H1 (cell line): ENCODE measurements around the gene SND1. TPM values are rescaled to one million over a fixed set of nuclear protein-coding genes. Genes with fewer than 3 reads are reported as not detected.

Source experiments
- CTCF ChIA-PET: fragments of 300-600 bp; sonication (Branson Sonifier 250); formaldehyde crosslinking; loops from one replicate; lab custom pipeline; 2021; ENCODE audit not compliant: partially characterized antibody; lab: Charles Lee
- POLR2A ChIA-PET: fragments of 300-600 bp; sonication (Branson Sonifier 250); formaldehyde crosslinking; loops from one replicate; lab custom pipeline; 2021; ENCODE audit warnings: inconsistent platforms; ENCODE audit not compliant: partially characterized antibody; lab: Charles Lee
- DNase-seq, 2 experiments: peaks; one replicate each; pipeline versions ENCODE4 v3.0.0 to v3.0.0-alpha.2; 2010 to 2022; ENCODE audit warnings: low spot score in 2 of 2, low read depth in 1 of 2, mixed read lengths in 1 of 2
- FAIRE-seq: peaks from 2 replicates; lab custom pipeline; 2011; peaks lifted over from hg19 to GRCh38; lab: Jason Lieb, UNC
- H2AFZ ChIP-seq: 2 replicates; pipeline ENCODE4 v1.8.1; 2012; ENCODE audit warnings: low read length, inconsistent platforms
- H2AK5ac ChIP-seq: 2 replicates; pipeline ENCODE4 v1.6.1; 2013; ENCODE audit warnings: low read depth, low read length
- H2BK120ac ChIP-seq: replicated peaks from 2 replicates; pipeline ENCODE3; 2013; ENCODE audit warnings: low read depth, low read length, inconsistent platforms
- H2BK12ac ChIP-seq: 2 replicates; pipeline ENCODE4 v1.6.1; 2013; ENCODE audit warnings: low read depth, low read length
- H2BK15ac ChIP-seq: 2 replicates; pipeline ENCODE4 v1.6.1; 2013; ENCODE audit warnings: low read length
- H2BK20ac ChIP-seq: 2 replicates; pipeline ENCODE4 v1.6.1; 2013; ENCODE audit warnings: low read length
- H2BK5ac ChIP-seq: 2 replicates; pipeline ENCODE4 v1.6.1; 2013; ENCODE audit warnings: low read depth, low read length
- H3K14ac ChIP-seq: 2 replicates; pipeline ENCODE4 v1.6.1; 2013; ENCODE audit warnings: inconsistent platforms; ENCODE audit not compliant: insufficient read length
- H3K18ac ChIP-seq: 2 replicates; pipeline ENCODE4 v1.6.1; 2013; ENCODE audit warnings: low read length; ENCODE audit errors: extremely low read depth
- H3K23ac ChIP-seq: 2 replicates; pipeline ENCODE4 v1.6.1; 2013; ENCODE audit warnings: inconsistent platforms; ENCODE audit not compliant: insufficient read length
- H3K23me2 ChIP-seq: 2 replicates; pipeline ENCODE4 v1.6.1; 2013; ENCODE audit warnings: low read depth, low read length
- H3K27ac ChIP-seq: 2 replicates; pipeline ENCODE4 v1.6.1; 2011; ENCODE audit warnings: low read depth, low read length, inconsistent platforms
- H3K27me3 ChIP-seq, 4 experiments: replicated peaks in 1 of 4; 1 replicate in 1 of 4; 2 replicates in 3 of 4; pipeline versions ENCODE4 v1.6.1 to v1.8.1; 2011 to 2013; ENCODE audit warnings: low read length in 3 of 4, mild to moderate bottlenecking in 3 of 4, inconsistent platforms in 2 of 4, mixed read lengths in 2 of 4, moderate library complexity in 1 of 4; ENCODE audit not compliant: control insufficient read depth in 3 of 4, insufficient read depth in 3 of 4; ENCODE audit errors: extremely low read depth in 1 of 4
- H3K36me3 ChIP-seq, 4 experiments: 2 replicates each; pipeline versions ENCODE4 v1.6.1 to v1.8.1; 2011 to 2013; ENCODE audit warnings: mild to moderate bottlenecking in 4 of 4, low read length in 3 of 4, moderate library complexity in 2 of 4, control low read depth in 1 of 4, inconsistent platforms in 1 of 4; ENCODE audit not compliant: insufficient read depth in 4 of 4, control insufficient read depth in 2 of 4
- H3K4ac ChIP-seq: replicated peaks from 2 replicates; pipeline ENCODE3; 2013; ENCODE audit warnings: low read length, low read depth, mixed read lengths, inconsistent platforms; ENCODE audit not compliant: insufficient read length
- H3K4me1 ChIP-seq, 4 experiments: replicated peaks in 1 of 4; 1 replicate in 1 of 4; 2 replicates in 3 of 4; pipeline versions ENCODE4 v1.6.1 to v1.8.1; 2011 to 2013; ENCODE audit warnings: low read length in 3 of 4, inconsistent platforms in 2 of 4, mixed read lengths in 1 of 4; ENCODE audit not compliant: insufficient read depth in 4 of 4, control insufficient read depth in 3 of 4
- H3K4me2 ChIP-seq, 2 experiments: 2 replicates each; pipeline versions ENCODE4 v1.6.1 to v1.8.1; 2011 to 2013; ENCODE audit warnings: low read depth in 2 of 2, low read length in 2 of 2, control low read depth in 1 of 2, inconsistent platforms in 1 of 2, mild to moderate bottlenecking in 1 of 2; ENCODE audit not compliant: insufficient read depth in 1 of 2
- H3K4me3 ChIP-seq, 4 experiments: fragments of 200-600, 300-600 bp in 1 of 4; sonication (generic), shearing (Covaris generic), sonication (Bioruptor Twin) in 1 of 4; 2 replicates each; pipeline versions ENCODE4 v1.5.1 to v1.8.1; 2011 to 2016; ENCODE audit warnings: low read length in 4 of 4, low read depth in 3 of 4, control low read depth in 2 of 4, inconsistent platforms in 2 of 4, mild to moderate bottlenecking in 2 of 4, mixed read lengths in 1 of 4, moderate library complexity in 1 of 4; ENCODE audit not compliant: insufficient read depth in 2 of 4; ENCODE audit errors: extremely low read depth in 1 of 4
- H3K56ac ChIP-seq: replicated peaks from 2 replicates; pipeline ENCODE3; 2013; ENCODE audit warnings: low read depth, mild to moderate bottlenecking, mixed read lengths, low read length, inconsistent platforms; ENCODE audit not compliant: insufficient read length
- H3K79me1 ChIP-seq: 2 replicates; pipeline ENCODE4 v1.6.1; 2013; ENCODE audit warnings: low read depth, low read length, control low read depth
- H3K79me2 ChIP-seq, 2 experiments: 2 replicates each; pipeline versions ENCODE4 v1.6.1 to v1.8.1; 2012 to 2013; ENCODE audit warnings: low read length in 2 of 2, mild to moderate bottlenecking in 2 of 2, inconsistent platforms in 1 of 2; ENCODE audit not compliant: insufficient read depth in 2 of 2, control insufficient read depth in 1 of 2
- H3K9ac ChIP-seq, 4 experiments: replicated peaks in 1 of 4; 1 replicate in 1 of 4; 2 replicates in 3 of 4; pipeline versions ENCODE4 v1.6.1 to v1.8.1; 2011 to 2013; ENCODE audit warnings: low read depth in 3 of 4, low read length in 3 of 4, control low read depth in 2 of 4, mild to moderate bottlenecking in 2 of 4, moderate library complexity in 2 of 4, inconsistent platforms in 1 of 4; ENCODE audit errors: extremely low read depth in 1 of 4
- H3K9me3 ChIP-seq, 2 experiments: 2 replicates each; pipeline versions ENCODE4 v1.6.1 to v1.8.1; 2012 to 2013; ENCODE audit warnings: mild to moderate bottlenecking in 2 of 2, moderate library complexity in 2 of 2, control low read depth in 1 of 2, inconsistent platforms in 1 of 2, low read depth in 1 of 2, low read length in 1 of 2, mixed read lengths in 1 of 2; ENCODE audit not compliant: insufficient read depth in 2 of 2
- H4K20me1 ChIP-seq, 2 experiments: replicated peaks in 1 of 2; 2 replicates each; pipeline versions ENCODE3 to v1.8.1; 2011 to 2013; ENCODE audit warnings: inconsistent platforms in 2 of 2, low read length in 2 of 2, mild to moderate bottlenecking in 1 of 2; ENCODE audit not compliant: insufficient read depth in 2 of 2, control insufficient read depth in 1 of 2
- H4K5ac ChIP-seq: 2 replicates; pipeline ENCODE4 v1.6.1; 2013; ENCODE audit warnings: low read length, low read depth, mixed read lengths, inconsistent platforms; ENCODE audit not compliant: insufficient read length
- H4K8ac ChIP-seq: 2 replicates; pipeline ENCODE4 v1.8.0; 2013; ENCODE audit warnings: mild to moderate bottlenecking, moderate library complexity, low read length, inconsistent platforms; ENCODE audit not compliant: insufficient read depth; ENCODE audit errors: extremely low read depth
- H4K91ac ChIP-seq: replicated peaks from 2 replicates; pipeline ENCODE3; 2013; ENCODE audit warnings: low read length, mixed read lengths, inconsistent platforms; ENCODE audit not compliant: insufficient read length
- BACH1 ChIP-seq: IDR thresholded peaks from 2 replicates; pipeline ENCODE4 v1.6.1; 2012; ENCODE audit warnings: low read length, improper control_type of control experiment
- GABPA ChIP-seq: IDR thresholded peaks from 2 replicates; pipeline ENCODE4 v1.6.1; 2011; ENCODE audit warnings: mild to moderate bottlenecking, low read length, moderate library complexity, borderline replicate concordance; ENCODE audit not compliant: insufficient read depth
- GTF2F1 ChIP-seq: IDR thresholded peaks from 2 replicates; pipeline ENCODE4 v1.6.1; 2012; ENCODE audit warnings: low read depth, low read length, improper control_type of control experiment, borderline replicate concordance
- HDAC2 ChIP-seq, 2 experiments: fragments of 300-600 bp in 1 of 2; sonication (generic) in 1 of 2; IDR thresholded peaks; 2 replicates each; pipeline ENCODE4 v1.6.1; 2011 to 2012; ENCODE audit warnings: low read depth in 2 of 2, low read length in 2 of 2, mild to moderate bottlenecking in 2 of 2, moderate library complexity in 2 of 2, borderline replicate concordance in 1 of 2, inconsistent platforms in 1 of 2
- SIX5 ChIP-seq: IDR thresholded peaks from 2 replicates; pipeline ENCODE4 v1.6.1; 2011; ENCODE audit warnings: mild to moderate bottlenecking, low read depth, low read length
- TCF12 ChIP-seq: IDR thresholded peaks from 2 replicates; pipeline ENCODE4 v1.6.1; 2011; ENCODE audit warnings: low read depth, mild to moderate bottlenecking, low read length
- WGBS, 2 experiments: shearing (Covaris generic) in 1 of 2; methylation state at CpG; one replicate each; pipeline versions ENCODE4 v1.1.6 to v1.1.7; 2013 to 2015; ENCODE audit warnings: low lambda C conversion rate in 2 of 2, mixed read lengths in 2 of 2, inconsistent platforms in 1 of 2, low coverage in 1 of 2, missing lambda C conversion rate in 1 of 2; ENCODE audit not compliant: insufficient replicate concordance in 2 of 2, insufficient coverage in 1 of 2, insufficient read length in 1 of 2; ENCODE audit errors: extremely low coverage in 1 of 2, missing lambda C conversion rate in 1 of 2; 5-methylcytosine and 5-hydroxymethylcytosine counted together
- polyA plus RNA-seq, 7 experiments: library from polyadenylated mRNA; depleted of rRNA in 3 of 7; stranded (reverse) in 5 of 7; unstranded in 2 of 7; fragments of >200 nt in 5 of 7; fragments of 200-250 nt in 2 of 7; gene quantifications; 1 replicate in 5 of 7; 2 replicates in 1 of 7; 4 replicates in 1 of 7; pipeline versions ENCODE4 v1.2.1 to v1.2.3, GENCODE V29; 2011 to 2013; ENCODE audit warnings: missing spikeins in 2 of 7, mixed read lengths in 2 of 7
- total RNA-seq: library from RNA; stranded (reverse); fragmentation: NEBNext Ultra II Directional; extraction: Animal tissue kit (Norgen Biotek cat#: 25700); gene quantifications from 2 replicates; pipeline ENCODE4 v1.2.1, GENCODE V29; 2021
- TF ChIP-seq, protein P1 (sequence below): IDR thresholded peaks from 2 replicates; pipeline ENCODE4 v1.6.1; 2012; ENCODE audit warnings: low read length, inconsistent platforms

SND1 gene
- total and polyA plus RNA-seq, 2 of the 8 experiments (the other 6 are each of a cell fraction or from before 2014, with no cell fraction given): 122 to 290 TPM

DNA sequence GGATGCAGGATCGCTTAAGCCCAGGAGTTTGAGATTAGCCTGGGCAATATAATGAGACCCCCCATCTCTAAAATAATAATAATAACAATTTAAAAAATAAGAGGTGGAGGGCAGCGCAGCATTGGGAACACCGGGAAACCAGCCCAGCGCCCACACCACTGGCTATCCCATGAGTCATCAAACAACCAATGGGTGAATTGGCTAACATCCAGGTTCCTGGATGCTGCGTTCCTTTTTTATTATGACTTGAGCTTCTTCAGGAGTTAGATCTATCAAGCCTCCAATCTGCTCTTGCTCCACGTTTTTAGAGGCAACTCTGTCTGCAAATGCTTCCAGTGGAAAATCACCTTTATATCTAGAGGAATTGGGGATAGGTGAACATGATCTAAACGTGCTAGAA lies 389.2 kb downstream of the SND1 start:
- Histone ChIP-seq H3K56ac (no peak overlapping the region), H4K20me1 (peaks cover 5 to 6% of the 10 kb centered on the region in 2 experiments), H3K4me1 (no peaks in the 10 kb centered on the region), H3K36me3 (no peaks in the 10 kb centered on the region), H3K27ac (no peak overlapping the region), H3K9ac (no peak overlapping the region), H2BK20ac (no peak overlapping the region), H2BK15ac (no peak overlapping the region), H3K23me2 (no peaks in the 10 kb centered on the region), H4K8ac (no peak overlapping the region), H2BK5ac (no peak overlapping the region), H3K18ac (no peak overlapping the region), H3K14ac (no peak overlapping the region), H3K9me3 (no peaks in the 10 kb centered on the region), H4K91ac (no peak overlapping the region), H3K4me3 (no peak overlapping the region), H2BK120ac (no peak overlapping the region), H3K27me3 (no peaks in the 10 kb centered on the region), H4K5ac (no peak overlapping the region), H3K23ac (no peak overlapping the region), H3K4me2 (no peak overlapping the region), H3K4ac (no peak overlapping the region), H2AK5ac (no peak overlapping the region), H2BK12ac (no peak overlapping the region), H2AFZ (no peak overlapping the region), H3K79me2 (no peaks in the 10 kb centered on the region), H3K79me1 (no peaks in the 10 kb centered on the region)
- DNase-seq (no peak), FAIRE-seq (no peak)
- TF ChIP-seq GTF2F1: no peak
- TF ChIP-seq HDAC2 (IDR thresholded peaks at IDR 0.05; ENCODE audit: borderline replicate concordance in 1 of 2, low read depth in 2 of 2, low read length in 2 of 2): no peak
- TF ChIP-seq, protein P1, sequence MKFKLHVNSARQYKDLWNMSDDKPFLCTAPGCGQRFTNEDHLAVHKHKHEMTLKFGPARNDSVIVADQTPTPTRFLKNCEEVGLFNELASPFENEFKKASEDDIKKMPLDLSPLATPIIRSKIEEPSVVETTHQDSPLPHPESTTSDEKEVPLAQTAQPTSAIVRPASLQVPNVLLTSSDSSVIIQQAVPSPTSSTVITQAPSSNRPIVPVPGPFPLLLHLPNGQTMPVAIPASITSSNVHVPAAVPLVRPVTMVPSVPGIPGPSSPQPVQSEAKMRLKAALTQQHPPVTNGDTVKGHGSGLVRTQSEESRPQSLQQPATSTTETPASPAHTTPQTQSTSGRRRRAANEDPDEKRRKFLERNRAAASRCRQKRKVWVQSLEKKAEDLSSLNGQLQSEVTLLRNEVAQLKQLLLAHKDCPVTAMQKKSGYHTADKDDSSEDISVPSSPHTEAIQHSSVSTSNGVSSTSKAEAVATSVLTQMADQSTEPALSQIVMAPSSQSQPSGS: no peak
- no peak for TF ChIP-seq GABPA
- no peak for TF ChIP-seq SIX5
- TF ChIP-seq BACH1: no peak
- TF ChIP-seq TCF12: no peak
- 90% methylated on average over 7 of the region's 7 CpGs; no CpG with 5 or more reads in 1 of the 2 experiments for WGBS, 2 experiments
- ChIA-PET POLR2A (interaction anchor here (0.9 kb wide), 1 partner anchor 74 kb away, joined by 3 read pairs; no protein-coding TSS in a partner anchor), CTCF (interaction anchor here (1.0 to 15.3 kb wide), 11 partner anchors 10 to 332 kb away, joined by 3 to 165 read pairs (median 3); partner anchors contain the start of gene LRRC4)
